Jurkat, Clone E6-1 (cell line): Measurements from ENCODE around the gene PHLDA1.

Experiments
- DNase-seq: peaks from one replicate; pipeline ENCODE4 v3.0.0-alpha.2; 2011; ENCODE audit warnings: low read depth, low spot score
- H3K4me3 ChIP-seq: 2 replicates; pipeline ENCODE4 v1.5.1; 2011; ENCODE audit warnings: mild to moderate bottlenecking, low read length, control low read depth, moderate library complexity

PHLDA1 gene

GRCh38 chr12:76023069-76023690 is 8.4 kb downstream of the PHLDA1 start:
- H3K4me3 ChIP-seq = no peak overlapping the region
- no peak for DNase-seq

- DNase-seq = no peak
- no peak overlapping the region for H3K4me3 ChIP-seq
Measured at GRCh38 chr12:76022506-76022905, 9.1 kb downstream of the PHLDA1 start.

GRCh38 chr12:76020731-76021672 is 10.6 kb downstream of the PHLDA1 start:
- DNase-seq = peak; percentile 28
- H3K4me3 ChIP-seq = no peak overlapping the region

GRCh38 chr12:76020281-76020680 is 11.3 kb downstream of the PHLDA1 start:
- H3K4me3 ChIP-seq = no peak overlapping the region
- DNase-seq = peak; percentile 75

- DNase-seq = no peak
- no peak overlapping the region for H3K4me3 ChIP-seq
Measured at GRCh38 chr12:76018672-76019071, 12.9 kb downstream of the PHLDA1 start.

- no peak for DNase-seq
Measured at GRCh38 chr12:76018111-76018510, 13.5 kb downstream of the PHLDA1 start.

GRCh38 chr12:76014007-76014406 is 17.6 kb downstream of the PHLDA1 start:
- no peak overlapping the region for H3K4me3 ChIP-seq
- no peak for DNase-seq

More at GRCh38 chr12:76018111-76018510, 13.5 kb downstream of the PHLDA1 start:
- no peak overlapping the region for H3K4me3 ChIP-seq

GRCh38 chr12:76013603-76014002 is 18.0 kb downstream of the PHLDA1 start:
- H3K4me3 ChIP-seq = no peak overlapping the region
- no peak for DNase-seq

GRCh38 chr12:76012644-76013043 is 18.9 kb downstream of the PHLDA1 start:
- no peak overlapping the region for H3K4me3 ChIP-seq
- no peak for DNase-seq

GRCh38 chr12:76010732-76011458 is 20.7 kb downstream of the PHLDA1 start:
- no peak for DNase-seq
- H3K4me3 ChIP-seq = no peak overlapping the region

GRCh38 chr12:76008428-76008827 is 23.1 kb downstream of the PHLDA1 start:
- DNase-seq = no peak
- no peak overlapping the region for H3K4me3 ChIP-seq

GRCh38 chr12:76007640-76008039 is 23.9 kb downstream of the PHLDA1 start:
- no peak for DNase-seq
- no peak overlapping the region for H3K4me3 ChIP-seq

- H3K4me3 ChIP-seq = no peak overlapping the region
- no peak for DNase-seq
Measured at GRCh38 chr12:76006028-76006925, 25.3 kb downstream of the PHLDA1 start.

GRCh38 chr12:76003355-76003638 is 28.3 kb downstream of the PHLDA1 start:
- DNase-seq = no peak
- no peak overlapping the region for H3K4me3 ChIP-seq

GRCh38 chr12:76002598-76003354 is 28.8 kb downstream of the PHLDA1 start:
- DNase-seq = no peak
- no peak overlapping the region for H3K4me3 ChIP-seq

GRCh38 chr12:75998292-75999063 is 33.1 kb downstream of the PHLDA1 start:
- H3K4me3 ChIP-seq = no peak overlapping the region
- no peak for DNase-seq

- no peak for DNase-seq
- H3K4me3 ChIP-seq = no peak overlapping the region
Measured at GRCh38 chr12:75997658-75998057, 33.9 kb downstream of the PHLDA1 start.
